Activated naive CD4-positive, alpha-beta T cell treated with anti-CD3 and anti-CD28 coated beads, Interleukin-2, amount 50 U/mL, for 16 hours (primary cell): ENCODE measurements around the gene CSRNP3.
"Not testable (repeated sequence)": the region's sequence is repeated elsewhere in the genome, so short reads cannot be mapped to it uniquely, and the experiment has no call there.

Source experiments
- DNase-seq: peaks from one replicate; pipeline ENCODE4 v3.0.0-alpha.2; 2020

Gene CSRNP3

GRCh38 chr2:165547900-165548299 is 78.4 kb downstream of the CSRNP3 start:
- DNase-seq, result no peak

GRCh38 chr2:165549619-165550018 is 80.1 kb downstream of the CSRNP3 start:
- no peak for DNase-seq

- no peak for DNase-seq
Observed at GRCh38 chr2:165558832-165559231, 89.3 kb downstream of the CSRNP3 start.

GRCh38 chr2:165560377-165560988 is 91.0 kb downstream of the CSRNP3 start:
- DNase-seq, result no peak

- no peak for DNase-seq
Observed at GRCh38 chr2:165561516-165561915, 92.0 kb downstream of the CSRNP3 start.

- no peak for DNase-seq
Observed at GRCh38 chr2:165562233-165562632, 92.7 kb downstream of the CSRNP3 start.

GRCh38 chr2:165563468-165564225 is 94.1 kb downstream of the CSRNP3 start:
- no peak for DNase-seq

GRCh38 chr2:165566008-165566407 is 96.5 kb downstream of the CSRNP3 start:
- no peak for DNase-seq

GRCh38 chr2:165567273-165567672 is 97.8 kb downstream of the CSRNP3 start:
- no peak for DNase-seq

GRCh38 chr2:165568361-165568760 is 98.9 kb downstream of the CSRNP3 start:
- no peak for DNase-seq

GRCh38 chr2:165571477-165571876 is 102.0 kb downstream of the CSRNP3 start:
- no peak for DNase-seq

GRCh38 chr2:165572151-165572550 is 102.7 kb downstream of the CSRNP3 start:
- no peak for DNase-seq

GRCh38 chr2:165573534-165574461 is 104.3 kb downstream of the CSRNP3 start:
- DNase-seq, result no peak

- no peak for DNase-seq
Observed at GRCh38 chr2:165575044-165575615, 105.6 kb downstream of the CSRNP3 start.

GRCh38 chr2:165576409-165577154 is 107.1 kb downstream of the CSRNP3 start:
- DNase-seq, result no peak

- no peak for DNase-seq
Observed at GRCh38 chr2:165582409-165582808, 112.9 kb downstream of the CSRNP3 start.

- no peak for DNase-seq
Observed at GRCh38 chr2:165582863-165583506, 113.5 kb downstream of the CSRNP3 start.

- no peak for DNase-seq
Observed at GRCh38 chr2:165584126-165584654, 114.7 kb downstream of the CSRNP3 start.

GRCh38 chr2:165586019-165586418 is 116.5 kb downstream of the CSRNP3 start:
- DNase-seq, result no peak

GRCh38 chr2:165587335-165587938 is 117.9 kb downstream of the CSRNP3 start:
- DNase-seq, result no peak

GRCh38 chr2:165590999-165591398 is 121.5 kb downstream of the CSRNP3 start:
- DNase-seq, result not testable (repeated sequence)
